ENCODE results near the gene RIGI. TPM values are rescaled to one million over a fixed set of nuclear protein-coding genes. Genes with fewer than 3 reads are reported as not detected.

The RIGI gene
- total and polyA plus RNA-seq, 2 of the 13 experiments (the other 11 are each of a cell fraction or from before 2014, with no cell fraction given): 3.0 to 8.2 TPM

GRCh38 chr9:32552172-32552872 lies 26.3 kb upstream of the RIGI start, which contains the start of the genes SMIM27 and TOPORS (continued):
- peak; percentile 17; the same call in 1 of the 2 replicates for TF ChIP-seq NFYC (CRISPR knock-in tag; IDR thresholded peaks at IDR 0.05)
- TF ChIP-seq ZNF260 (CRISPR knock-in tag; IDR thresholded peaks at IDR 0.05; ENCODE audit: borderline replicate concordance, low read depth): no peak
- TF ChIP-seq IRF1 (CRISPR knock-in tag; IDR thresholded peaks at IDR 0.05; ENCODE audit: low read depth): no peak
- TF ChIP-seq TCF7 (IDR thresholded peaks at IDR 0.05; ENCODE audit: low read depth): no peak
- no peak for TF ChIP-seq REXO4 (CRISPR knock-in tag; IDR thresholded peaks at IDR 0.05; ENCODE audit: borderline replicate concordance)
- no peak for TF ChIP-seq FOSL1 (CRISPR knock-in tag; IDR thresholded peaks at IDR 0.05; ENCODE audit: borderline replicate concordance)
- TF ChIP-seq WIZ (CRISPR knock-in tag; IDR thresholded peaks at IDR 0.05): 0 out of 2 replicates have a peak, but pooled peaks have one; percentile 33
- TF ChIP-seq ZNF296 (CRISPR knock-in tag; conservative IDR thresholded peaks at IDR 0.05): no peak
- peak; percentile 45; the same call in 1 of the 2 replicates for TF ChIP-seq CEBPB (IDR thresholded peaks at IDR 0.05; ENCODE audit: borderline replicate concordance, low read depth, low read length)
- peak; percentile 66; the same call in 1 of the 2 replicates for TF ChIP-seq KAT7 (CRISPR knock-in tag; IDR thresholded peaks at IDR 0.05; ENCODE audit: borderline replicate concordance)
- peak; percentile 40 for TF ChIP-seq TEAD3 (CRISPR knock-in tag; optimal IDR thresholded peaks at IDR 0.05; ENCODE audit: borderline replicate concordance)
- TF ChIP-seq ZNF674 (CRISPR knock-in tag; IDR thresholded peaks at IDR 0.05; ENCODE audit: low read depth): no peak
- TF ChIP-seq KDM5B (CRISPR knock-in tag; IDR thresholded peaks at IDR 0.05; ENCODE audit: borderline replicate concordance): peak; percentile 55; the same call in 1 of the 2 replicates
- TF ChIP-seq ZEB1 (IDR thresholded peaks at IDR 0.05; ENCODE audit: insufficient replicate concordance, low read depth): no peak
- TF ChIP-seq ZHX2 (IDR thresholded peaks at IDR 0.05; ENCODE audit: low read depth): peak; percentile 88
- no peak for TF ChIP-seq ZHX2 (CRISPR knock-in tag; IDR thresholded peaks at IDR 0.05; ENCODE audit: borderline replicate concordance)
- TF ChIP-seq HINFP (CRISPR knock-in tag; IDR thresholded peaks at IDR 0.05; ENCODE audit: low read depth): no peak
- no peak for TF ChIP-seq ZNF672 (CRISPR knock-in tag; IDR thresholded peaks at IDR 0.05)
- no peak for TF ChIP-seq ZFYVE20 (CRISPR knock-in tag; IDR thresholded peaks at IDR 0.05; ENCODE audit: borderline replicate concordance, low read depth)
- TF ChIP-seq ZBTB34 (CRISPR knock-in tag; IDR thresholded peaks at IDR 0.05): no peak

All from HepG2 (cell line).